ENCODE measurements around the gene CBFA2T3.

Gene CBFA2T3

GRCh38 chr16:88866151-88866920, 110.7 kb downstream of the CBFA2T3 start, which contains the start of gene PABPN1L:
Gene PABPN1L, minus strand, starts transcription at chr16:88866660. Its CDS starts 54 bp downstream, at chr16:88866606.
- TF ChIP-seq YY1 (IDR thresholded peaks at IDR 0.05; ENCODE audit: insufficient read depth, insufficient read length) (no peak), SUZ12 (IDR thresholded peaks at IDR 0.05; ENCODE audit: extremely low read depth, insufficient read depth, insufficient read length) (no peak), ZNF274 (IDR thresholded peaks at IDR 0.05; ENCODE audit: low read depth, low read length) (no peak)
- Histone ChIP-seq H3K27me3 (ENCODE audit: insufficient read depth, insufficient read length) (no peaks in the 10 kb centered on the region), H3K4me1 (ENCODE audit: insufficient read depth, insufficient read length) (peaks cover 22% of the 10 kb centered on the region), H3K4me3 (ENCODE audit: insufficient read length, low read depth) (no peak within 1 kb of the TSS), H3K9me3 (ENCODE audit: insufficient read depth, low read length) (no peaks in the 10 kb centered on the region), H3K36me3 (ENCODE audit: insufficient read depth, insufficient read length, low read length) (peaks cover 22% of the 10 kb centered on the region), H3K9ac (ENCODE audit: insufficient read length, low read depth) (no peak within 1 kb of the TSS)
- DNase-seq (ENCODE audit: low read depth, low spot score), result no peak

- Histone ChIP-seq H3K36me3 (ENCODE audit: insufficient read depth, insufficient read length, low read length) (peaks cover 28% of the 10 kb centered on the region), H3K9me3 (ENCODE audit: insufficient read depth, low read length) (no peaks in the 10 kb centered on the region), H3K27me3 (ENCODE audit: insufficient read depth, insufficient read length) (no peaks in the 10 kb centered on the region), H3K9ac (ENCODE audit: insufficient read length, low read depth) (no peak overlapping the region), H3K4me3 (ENCODE audit: insufficient read length, low read depth) (no peak overlapping the region), H3K4me1 (ENCODE audit: insufficient read depth, insufficient read length) (peaks cover 22% of the 10 kb centered on the region)
- no peak for DNase-seq (ENCODE audit: low read depth, low spot score)
- TF ChIP-seq SUZ12 (IDR thresholded peaks at IDR 0.05; ENCODE audit: extremely low read depth, insufficient read depth, insufficient read length) (no peak), ZNF274 (IDR thresholded peaks at IDR 0.05; ENCODE audit: low read depth, low read length) (no peak), YY1 (IDR thresholded peaks at IDR 0.05; ENCODE audit: insufficient read depth, insufficient read length) (no peak)
These were observed 111.3 kb downstream of the CBFA2T3 start for GRCh38 chr16:88865742-88866141.

GRCh38 chr16:88865310-88865709, 111.7 kb downstream of the CBFA2T3 start:
- Histone ChIP-seq H3K4me3 (ENCODE audit: insufficient read length, low read depth) (no peak overlapping the region), H3K9me3 (ENCODE audit: insufficient read depth, low read length) (no peaks in the 10 kb centered on the region), H3K27me3 (ENCODE audit: insufficient read depth, insufficient read length) (no peaks in the 10 kb centered on the region), H3K36me3 (ENCODE audit: insufficient read depth, insufficient read length, low read length) (peaks cover 32% of the 10 kb centered on the region), H3K9ac (ENCODE audit: insufficient read length, low read depth) (no peak overlapping the region), H3K4me1 (ENCODE audit: insufficient read depth, insufficient read length) (peaks cover 19% of the 10 kb centered on the region)
- TF ChIP-seq ZNF274 (IDR thresholded peaks at IDR 0.05; ENCODE audit: low read depth, low read length), result no peak
- TF ChIP-seq YY1 (IDR thresholded peaks at IDR 0.05; ENCODE audit: insufficient read depth, insufficient read length), result no peak
- TF ChIP-seq SUZ12 (IDR thresholded peaks at IDR 0.05; ENCODE audit: extremely low read depth, insufficient read depth, insufficient read length), result no peak
- no peak for DNase-seq (ENCODE audit: low read depth, low spot score)

- H3K9me3 ChIP-seq (ENCODE audit: insufficient read depth, low read length), result no peaks in the 10 kb centered on the region
- TF ChIP-seq ZNF274 (IDR thresholded peaks at IDR 0.05; ENCODE audit: low read depth, low read length), result no peak
- TF ChIP-seq YY1 (IDR thresholded peaks at IDR 0.05; ENCODE audit: insufficient read depth, insufficient read length), result no peak
- TF ChIP-seq SUZ12 (IDR thresholded peaks at IDR 0.05; ENCODE audit: extremely low read depth, insufficient read depth, insufficient read length), result no peak
- H3K4me1 ChIP-seq (ENCODE audit: insufficient read depth, insufficient read length), result peaks cover 17% of the 10 kb centered on the region
- no peak for DNase-seq (ENCODE audit: low read depth, low spot score)
- no peak overlapping the region for H3K4me3 ChIP-seq (ENCODE audit: insufficient read length, low read depth)
- H3K27me3 ChIP-seq (ENCODE audit: insufficient read depth, insufficient read length), result no peaks in the 10 kb centered on the region
- H3K9ac ChIP-seq (ENCODE audit: insufficient read length, low read depth), result no peak overlapping the region
- H3K36me3 ChIP-seq (ENCODE audit: insufficient read depth, insufficient read length, low read length), result peaks cover 40% of the 10 kb centered on the region
These were observed 112.5 kb downstream of the CBFA2T3 start for GRCh38 chr16:88864521-88864920.

- no peak for DNase-seq (ENCODE audit: low read depth, low spot score)
- Histone ChIP-seq H3K4me1 (ENCODE audit: insufficient read depth, insufficient read length) (peaks cover 17% of the 10 kb centered on the region), H3K9ac (ENCODE audit: insufficient read length, low read depth) (peak overlapping the region; percentile 10)
These were observed 112.9 kb downstream of the CBFA2T3 start for GRCh38 chr16:88864099-88864498.

GRCh38 chr16:88863426-88863825, 113.6 kb downstream of the CBFA2T3 start:
- H3K27me3 ChIP-seq (ENCODE audit: insufficient read depth, insufficient read length), result no peaks in the 10 kb centered on the region
- no peak overlapping the region for H3K9ac ChIP-seq (ENCODE audit: insufficient read length, low read depth)
- TF ChIP-seq SUZ12 (IDR thresholded peaks at IDR 0.05; ENCODE audit: extremely low read depth, insufficient read depth, insufficient read length), result no peak
- no peak for TF ChIP-seq YY1 (IDR thresholded peaks at IDR 0.05; ENCODE audit: insufficient read depth, insufficient read length)
- TF ChIP-seq ZNF274 (IDR thresholded peaks at IDR 0.05; ENCODE audit: low read depth, low read length), result no peak
- H3K4me3 ChIP-seq (ENCODE audit: insufficient read length, low read depth), result no peak overlapping the region
- H3K36me3 ChIP-seq (ENCODE audit: insufficient read depth, insufficient read length, low read length), result peaks cover 51% of the 10 kb centered on the region
- H3K9me3 ChIP-seq (ENCODE audit: insufficient read depth, low read length), result no peaks in the 10 kb centered on the region
- peaks cover 17% of the 10 kb centered on the region for H3K4me1 ChIP-seq (ENCODE audit: insufficient read depth, insufficient read length)
- no peak for DNase-seq (ENCODE audit: low read depth, low spot score)

More at GRCh38 chr16:88864099-88864498, 112.9 kb downstream of the CBFA2T3 start:
- no peak for TF ChIP-seq SUZ12 (IDR thresholded peaks at IDR 0.05; ENCODE audit: extremely low read depth, insufficient read depth, insufficient read length)
- Histone ChIP-seq H3K27me3 (ENCODE audit: insufficient read depth, insufficient read length) (no peaks in the 10 kb centered on the region), H3K4me3 (ENCODE audit: insufficient read length, low read depth) (no peak overlapping the region), H3K36me3 (ENCODE audit: insufficient read depth, insufficient read length, low read length) (peaks cover 44% of the 10 kb centered on the region), H3K9me3 (ENCODE audit: insufficient read depth, low read length) (no peaks in the 10 kb centered on the region)

- no peaks in the 10 kb centered on the region for H3K27me3 ChIP-seq (ENCODE audit: insufficient read depth, insufficient read length)
- no peak overlapping the region for H3K4me3 ChIP-seq (ENCODE audit: insufficient read length, low read depth)
- H3K9ac ChIP-seq (ENCODE audit: insufficient read length, low read depth), result no peak overlapping the region
- H3K9me3 ChIP-seq (ENCODE audit: insufficient read depth, low read length), result no peaks in the 10 kb centered on the region
- DNase-seq (ENCODE audit: low read depth, low spot score), result no peak
- H3K36me3 ChIP-seq (ENCODE audit: insufficient read depth, insufficient read length, low read length), result peaks cover 54% of the 10 kb centered on the region
- TF ChIP-seq YY1 (IDR thresholded peaks at IDR 0.05; ENCODE audit: insufficient read depth, insufficient read length) (no peak), ZNF274 (IDR thresholded peaks at IDR 0.05; ENCODE audit: low read depth, low read length) (no peak), SUZ12 (IDR thresholded peaks at IDR 0.05; ENCODE audit: extremely low read depth, insufficient read depth, insufficient read length) (no peak)
- peaks cover 17% of the 10 kb centered on the region for H3K4me1 ChIP-seq (ENCODE audit: insufficient read depth, insufficient read length)
These were observed 114.0 kb downstream of the CBFA2T3 start for GRCh38 chr16:88862968-88863367.
